Measurements from ENCODE around the gene FBLN2.

Gene FBLN2

GRCh38 chr3:13651057-13651400 is 102.1 kb downstream of the FBLN2 start:
- FAIRE-seq: no peak

DNA sequence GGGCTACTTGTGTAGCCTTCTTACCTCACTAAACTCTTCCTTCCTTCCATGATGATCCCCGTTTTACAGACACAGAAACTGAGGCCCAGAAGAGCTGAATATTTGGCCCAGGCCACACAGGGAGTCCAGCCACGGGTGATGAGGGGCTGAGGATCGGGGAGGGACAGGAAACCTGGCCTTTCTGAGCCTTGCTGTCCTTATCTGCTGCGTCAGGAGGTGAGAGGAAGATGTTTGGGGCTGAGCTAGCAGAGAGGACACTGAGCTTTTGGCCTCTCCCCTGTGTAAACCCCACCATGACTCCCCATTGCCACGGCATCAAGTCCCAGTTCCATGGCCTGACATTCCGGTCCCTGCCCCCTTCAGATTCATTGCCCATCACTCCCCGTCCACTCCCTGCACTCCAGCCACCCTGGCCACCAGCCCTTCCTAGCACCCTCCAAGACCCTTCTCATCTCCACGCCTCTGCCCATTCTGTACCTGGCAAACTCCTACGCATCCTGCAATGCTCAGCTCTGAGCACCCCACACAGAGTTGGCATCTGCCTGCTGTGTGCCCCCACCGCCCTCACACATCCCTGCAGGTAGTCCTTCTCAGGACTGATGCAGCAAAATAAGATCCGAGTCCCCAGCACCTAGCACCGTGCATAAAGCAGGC is 103.0 kb downstream of the FBLN2 start:
- no peak for FAIRE-seq

- no peak for FAIRE-seq
These were observed 103.8 kb downstream of the FBLN2 start for GRCh38 chr3:13652728-13653127.

- no peak for FAIRE-seq
These were observed 104.8 kb downstream of the FBLN2 start for GRCh38 chr3:13653631-13654279.

- FAIRE-seq: no peak
These were observed 105.6 kb downstream of the FBLN2 start for GRCh38 chr3:13654330-13655060.

- no peak for FAIRE-seq
These were observed 106.4 kb downstream of the FBLN2 start for GRCh38 chr3:13655061-13655913.

- no peak for FAIRE-seq
These were observed 107.8 kb downstream of the FBLN2 start for GRCh38 chr3:13656584-13657301.

DNA sequence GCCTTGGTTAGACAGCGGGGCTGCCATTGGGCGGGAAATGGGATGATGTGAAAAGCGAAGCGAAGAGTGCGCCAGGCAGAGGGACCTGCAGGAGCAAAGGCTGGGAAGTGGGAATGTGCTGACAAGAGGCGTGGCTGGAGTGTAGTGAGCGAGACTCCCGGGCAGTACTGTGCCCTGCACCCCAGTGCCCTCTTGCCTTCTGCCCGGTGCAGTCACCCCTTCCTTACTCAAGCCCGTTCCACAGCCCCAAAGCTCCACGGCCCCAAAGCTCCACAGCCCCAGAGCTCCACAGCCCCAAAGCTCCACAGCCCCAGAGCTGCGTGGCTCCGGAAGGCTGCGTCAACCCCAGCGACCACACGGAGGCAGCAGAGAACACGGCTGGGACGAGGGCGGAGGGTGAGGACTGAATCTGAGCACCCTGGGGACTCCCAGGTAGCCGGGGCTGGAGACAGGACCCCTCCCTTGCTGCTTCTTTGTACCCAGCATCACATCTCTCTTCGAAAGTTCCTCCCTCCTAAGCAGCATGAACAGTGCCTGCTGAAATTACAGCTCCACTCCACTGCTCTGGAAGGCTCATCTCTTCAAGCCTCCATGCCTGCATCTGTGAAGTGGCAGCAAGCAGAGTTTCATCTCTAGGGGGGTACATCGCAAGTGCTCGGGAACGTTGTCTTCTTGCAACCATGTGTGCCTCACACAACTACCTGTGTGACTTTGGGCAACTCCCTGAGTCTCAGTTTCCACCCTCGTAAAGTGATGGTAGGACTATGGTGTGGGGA is 108.9 kb downstream of the FBLN2 start:
- FAIRE-seq: no peak

GRCh38 chr3:13658681-13659080 is 109.8 kb downstream of the FBLN2 start:
- no peak for FAIRE-seq

DNA sequence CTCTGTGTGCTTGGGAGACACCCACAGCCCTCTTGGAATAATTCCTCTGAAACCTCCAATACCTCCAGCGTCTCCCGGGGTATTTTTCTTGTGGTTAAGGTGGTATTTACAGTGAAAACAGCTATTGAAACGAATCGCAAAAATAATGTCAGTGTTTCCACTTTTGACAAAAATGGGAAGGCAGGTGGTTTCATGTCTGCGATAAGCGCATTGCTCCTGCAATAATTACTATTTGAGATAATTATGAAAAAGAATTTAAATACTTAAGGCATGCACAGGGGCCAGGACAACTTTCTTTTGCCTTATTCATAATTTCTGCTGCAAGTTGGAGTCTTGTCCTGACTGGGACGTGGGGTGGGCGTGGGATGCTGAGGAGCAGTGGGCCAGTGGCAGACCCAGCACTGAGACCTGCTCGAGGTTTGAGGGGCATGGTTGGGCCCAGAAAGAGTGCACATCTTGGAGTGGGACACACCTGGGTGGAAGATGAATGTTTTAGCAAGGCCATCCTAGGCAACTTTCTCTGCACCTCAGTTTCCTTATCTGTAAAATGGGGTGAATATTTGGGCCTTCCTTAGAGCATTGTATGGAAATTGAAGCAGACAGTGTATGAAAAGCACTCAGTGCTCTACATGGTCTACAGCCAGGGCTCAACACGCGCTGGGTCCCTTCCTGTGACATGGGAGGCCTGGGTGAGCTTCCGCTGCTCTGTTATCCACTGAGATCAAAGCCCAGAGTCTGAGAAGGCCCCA is 110.5 kb downstream of the FBLN2 start:
- no peak for FAIRE-seq

- FAIRE-seq: no peak
These were observed 111.3 kb downstream of the FBLN2 start for GRCh38 chr3:13660042-13660874.

- no peak for FAIRE-seq
These were observed 112.2 kb downstream of the FBLN2 start for GRCh38 chr3:13661121-13661520.

GRCh38 chr3:13662238-13662847 is 113.4 kb downstream of the FBLN2 start:
- no peak for FAIRE-seq

DNA sequence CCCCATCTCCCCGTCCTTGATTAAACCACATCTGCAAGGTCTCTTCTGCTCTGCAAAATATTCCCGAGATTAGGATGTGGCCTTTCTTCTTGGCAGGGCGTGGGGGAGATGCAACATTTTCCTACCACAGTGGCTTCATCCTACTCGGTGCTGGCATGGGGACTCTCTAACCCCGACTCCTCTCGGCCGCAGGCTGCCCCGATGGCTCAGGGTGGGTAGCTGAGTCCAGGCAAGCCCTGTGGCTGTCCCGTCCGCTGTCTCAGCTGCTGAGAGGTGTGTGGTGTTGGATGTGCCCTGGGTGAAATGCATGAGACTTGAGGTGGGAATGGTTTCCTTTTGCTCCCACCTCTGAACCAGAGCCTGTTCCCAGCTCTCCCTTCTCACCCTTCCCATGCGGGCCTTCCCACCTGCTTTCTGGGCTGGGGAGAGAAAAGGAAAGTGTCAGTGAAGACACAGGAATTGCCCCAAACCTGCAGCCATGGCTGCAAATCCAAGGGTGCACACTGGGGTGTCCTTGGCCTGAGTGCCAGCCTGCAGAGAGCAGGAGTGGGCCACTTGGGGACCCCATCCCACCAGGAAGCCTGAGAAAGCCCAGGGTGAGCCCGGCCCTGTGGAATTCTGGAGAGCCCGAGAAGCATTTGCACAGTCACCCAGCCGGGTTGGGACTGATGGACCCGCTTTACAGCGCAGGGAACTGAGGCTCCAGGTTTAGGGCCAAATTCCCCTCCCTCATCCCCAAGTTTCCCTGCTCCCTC is 115.0 kb downstream of the FBLN2 start:
- no peak for FAIRE-seq

GRCh38 chr3:13665582-13666226 is 116.8 kb downstream of the FBLN2 start:
- no peak for FAIRE-seq

DNA sequence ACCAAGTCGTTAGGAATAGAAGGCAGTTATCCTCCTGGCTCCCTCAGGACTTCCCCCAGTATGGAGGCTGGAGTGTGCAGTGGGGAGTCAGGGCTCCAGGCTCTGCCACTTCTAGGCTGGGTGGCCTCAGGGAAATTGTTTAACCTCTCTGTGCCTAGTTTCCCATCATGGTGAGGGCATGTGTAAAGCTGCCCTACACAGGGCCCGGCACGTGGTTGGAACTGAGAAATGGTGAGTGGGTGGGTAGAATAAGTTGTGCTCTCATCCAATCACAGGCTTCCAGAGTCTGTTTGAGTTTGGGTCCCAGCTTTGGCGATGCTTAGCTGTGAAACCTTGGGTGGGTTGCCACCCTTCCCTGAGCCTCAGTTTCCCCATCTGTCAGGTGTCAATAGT is 117.3 kb downstream of the FBLN2 start:
- no peak for FAIRE-seq

- FAIRE-seq: no peak
These were observed 118.1 kb downstream of the FBLN2 start for GRCh38 chr3:13666781-13667709.

Data from colon (tissue), 2 donors.